Large intestine (tissue), 3 donors: ENCODE measurements around the gene MYO9B. TPM values are rescaled to one million over a fixed set of nuclear protein-coding genes. Genes with fewer than 3 reads are reported as not detected.

ENCODE experiments used
- DNase-seq, 2 donors: peaks; one replicate each; pipeline versions ENCODE4 v3.0.0 to v3.0.0-alpha.2; 2013
- H3K27ac ChIP-seq: one replicate; pipeline ENCODE4 v1.5.1; 2013; ENCODE audit warnings: low read length
- H3K27me3 ChIP-seq: 2 replicates; pipeline ENCODE4 v1.6.1; 2013; ENCODE audit warnings: low read length; ENCODE audit not compliant: control insufficient read depth, insufficient read depth
- H3K36me3 ChIP-seq: 2 replicates; pipeline ENCODE4 v1.6.1; 2013; ENCODE audit warnings: low read length; ENCODE audit not compliant: control insufficient read depth, insufficient read depth
- H3K4me1 ChIP-seq: one replicate; pipeline ENCODE4 v1.6.1; 2013; ENCODE audit warnings: low read length; ENCODE audit not compliant: control insufficient read depth, insufficient read depth
- H3K4me3 ChIP-seq: one replicate; pipeline ENCODE4 v1.5.1; 2013; ENCODE audit warnings: low read length
- H3K9me3 ChIP-seq: one replicate; pipeline ENCODE4 v1.6.1; 2013; ENCODE audit warnings: mild to moderate bottlenecking, low read depth, low read length, moderate library complexity; ENCODE audit not compliant: control insufficient read depth
- WGBS: methylation state at CpG from one replicate; pipeline ENCODE4 v1.1.5; 2013; ENCODE audit warnings: low lambda C conversion rate; ENCODE audit not compliant: insufficient coverage; 5-methylcytosine and 5-hydroxymethylcytosine counted together
- polyA plus RNA-seq: library from polyadenylated mRNA; unstranded; fragments of 120-200 nt; gene quantifications from one replicate; pipeline ENCODE4 v1.2.1, GENCODE V29; 2013

MYO9B gene
- polyA plus RNA-seq, 1 donor: 49.8 TPM

- peaks cover 10% of the 10 kb centered on the region for H3K4me1 ChIP-seq
- no peaks in the 10 kb centered on the region for H3K27me3 ChIP-seq
- no peak overlapping the region for H3K27ac ChIP-seq
- WGBS: no CpG with 5 or more reads among the region's 3 CpGs
- no peaks in the 10 kb centered on the region for H3K9me3 ChIP-seq
- no peak for DNase-seq
- H3K4me3 ChIP-seq: no peak overlapping the region
- H3K36me3 ChIP-seq: peaks cover 55% of the 10 kb centered on the region
Measured at GRCh38 chr19:17229890-17230289, 154.3 kb downstream of the MYO9B start.

DNA sequence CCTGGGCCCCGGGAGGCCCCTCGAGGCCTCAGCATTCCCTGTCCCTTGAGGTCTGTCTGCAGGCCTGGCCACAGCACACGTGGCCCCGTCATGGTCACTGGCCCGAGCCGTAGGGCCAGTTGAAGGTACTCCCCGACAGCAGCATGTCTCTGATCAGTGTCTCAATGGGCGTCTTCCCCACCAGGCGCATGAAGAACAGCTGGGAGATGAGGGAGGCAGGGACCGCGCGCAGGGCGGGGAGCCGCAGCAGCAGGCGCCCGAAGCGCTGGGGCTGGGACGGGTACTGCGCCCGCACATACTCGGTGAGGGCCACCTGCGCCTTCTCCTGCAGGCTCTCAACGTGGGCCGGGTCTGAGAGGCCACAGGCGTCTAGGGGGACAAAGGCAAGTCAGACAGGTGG lies 156.7 kb downstream of the MYO9B start:
- H3K4me3 ChIP-seq: no peak overlapping the region
- WGBS: no CpG with 5 or more reads among the region's 25 CpGs
- no peaks in the 10 kb centered on the region for H3K9me3 ChIP-seq
- no peak for DNase-seq
- no peaks in the 10 kb centered on the region for H3K27me3 ChIP-seq
- H3K27ac ChIP-seq: no peak overlapping the region
- peaks cover 20% of the 10 kb centered on the region for H3K4me1 ChIP-seq
- peaks cover 63% of the 10 kb centered on the region for H3K36me3 ChIP-seq

- H3K36me3 ChIP-seq: peaks cover 66% of the 10 kb centered on the region
- H3K4me1 ChIP-seq: peaks cover 23% of the 10 kb centered on the region
- WGBS: 46% methylated on average over 3 of the region's 11 CpGs
- H3K4me3 ChIP-seq: peak overlapping the region; percentile 33
- H3K27ac ChIP-seq: peak overlapping the region; percentile 61
- peak in 1 of 2 donors; percentile 57 for DNase-seq
- no peaks in the 10 kb centered on the region for H3K27me3 ChIP-seq
- no peaks in the 10 kb centered on the region for H3K9me3 ChIP-seq
Measured at GRCh38 chr19:17234911-17235299, 159.3 kb downstream of the MYO9B start.

- H3K4me3 ChIP-seq: peak overlapping the region; percentile 33
- WGBS: no CpG with 5 or more reads among the region's 80 CpGs
- H3K36me3 ChIP-seq: peaks cover 62% of the 10 kb centered on the region
- peaks cover 28% of the 10 kb centered on the region for H3K4me1 ChIP-seq
- H3K27me3 ChIP-seq: no peaks in the 10 kb centered on the region
- H3K9me3 ChIP-seq: no peaks in the 10 kb centered on the region
- DNase-seq: peak in 1 of 2 donors; percentile 81
- H3K27ac ChIP-seq: peak overlapping the region; percentile 61
Measured at GRCh38 chr19:17235300-17235970, 159.9 kb downstream of the MYO9B start.

- peak in 1 of 2 donors; percentile 37 for DNase-seq
- H3K9me3 ChIP-seq: no peaks in the 10 kb centered on the region
- no peaks in the 10 kb centered on the region for H3K27me3 ChIP-seq
- H3K4me3 ChIP-seq: no peak overlapping the region
- H3K4me1 ChIP-seq: peaks cover 35% of the 10 kb centered on the region
- WGBS: no CpG with 5 or more reads among the region's 27 CpGs
- no peak overlapping the region for H3K27ac ChIP-seq
- peaks cover 62% of the 10 kb centered on the region for H3K36me3 ChIP-seq
Measured at GRCh38 chr19:17235971-17236777, 160.6 kb downstream of the MYO9B start.

GRCh38 chr19:17236811-17237543 lies 161.4 kb downstream of the MYO9B start:
- Histone ChIP-seq H3K9me3 (no peaks in the 10 kb centered on the region), H3K36me3 (peaks cover 55% of the 10 kb centered on the region), H3K4me3 (no peak overlapping the region), H3K4me1 (peaks cover 40% of the 10 kb centered on the region), H3K27me3 (no peaks in the 10 kb centered on the region), H3K27ac (no peak overlapping the region)
- WGBS: 88% methylated on average over 3 of the region's 18 CpGs
- peak in 1 of 2 donors; percentile 11 for DNase-seq

- no CpG with 5 or more reads among the region's 13 CpGs for WGBS
- no peaks in the 10 kb centered on the region for H3K9me3 ChIP-seq
- no peak overlapping the region for H3K4me3 ChIP-seq
- no peaks in the 10 kb centered on the region for H3K27me3 ChIP-seq
- H3K4me1 ChIP-seq: peaks cover 48% of the 10 kb centered on the region
- no peak overlapping the region for H3K27ac ChIP-seq
- peaks cover 45% of the 10 kb centered on the region for H3K36me3 ChIP-seq
- DNase-seq: no peak
Measured at GRCh38 chr19:17237747-17238706, 162.4 kb downstream of the MYO9B start.

- peak overlapping the region; percentile 11 for H3K4me3 ChIP-seq
- H3K27me3 ChIP-seq: no peaks in the 10 kb centered on the region
- peak overlapping the region; percentile 78 for H3K27ac ChIP-seq
- 20% methylated on average over 2 of the region's 24 CpGs for WGBS
- peaks cover 29% of the 10 kb centered on the region for H3K36me3 ChIP-seq
- H3K4me1 ChIP-seq: peaks cover 43% of the 10 kb centered on the region
- DNase-seq: peak in 1 of 2 donors; percentile 63
- H3K9me3 ChIP-seq: no peaks in the 10 kb centered on the region
Measured at GRCh38 chr19:17240062-17240752, 164.6 kb downstream of the MYO9B start.

GRCh38 chr19:17240826-17241399 lies 165.3 kb downstream of the MYO9B start:
- no CpG with 5 or more reads among the region's 6 CpGs for WGBS
- peak overlapping the region; percentile 78 for H3K27ac ChIP-seq

More at GRCh38 chr19:17240826-17241399, 165.3 kb downstream of the MYO9B start:
- Histone ChIP-seq H3K36me3 (peaks cover 27% of the 10 kb centered on the region), H3K9me3 (no peaks in the 10 kb centered on the region), H3K4me1 (peaks cover 42% of the 10 kb centered on the region), H3K27me3 (no peaks in the 10 kb centered on the region), H3K4me3 (peak overlapping the region; percentile 11)
- DNase-seq: no peak
